Erythroblast (primary cell): ENCODE results near the gene OCA2.

Experiments
- GATA1 ChIP-seq: IDR thresholded peaks from 2 replicates; pipeline ENCODE4 v1.6.1; 2011; ENCODE audit warnings: low read depth, mild to moderate bottlenecking, control low read depth, low read length, moderate library complexity
- POLR2A ChIP-seq: IDR thresholded peaks from 2 replicates; pipeline ENCODE4 v1.6.1; 2011; ENCODE audit warnings: mild to moderate bottlenecking, low read length

- TF ChIP-seq POLR2A: no peak
- no peak for TF ChIP-seq GATA1
These were observed 290.9 kb downstream of the OCA2 start for GRCh38 chr15:27808182-27808581.
